NCI-H1105 treated with DMSO at 0.1 percent for 48 hours (cell line): ENCODE results near the gene MAPKAPK2.
A peak's percentile ranks its signal among the peaks of the same experiment; 100 is the strongest.

ENCODE experiments used
- DNase-seq: peaks from one replicate; lab custom pipeline; 2025; lab: John Stamatoyannopoulos, UW

MAPKAPK2 gene

GRCh38 chr1:206704226-206704625, 19.5 kb downstream of the MAPKAPK2 start:
- no peak for DNase-seq

DNA sequence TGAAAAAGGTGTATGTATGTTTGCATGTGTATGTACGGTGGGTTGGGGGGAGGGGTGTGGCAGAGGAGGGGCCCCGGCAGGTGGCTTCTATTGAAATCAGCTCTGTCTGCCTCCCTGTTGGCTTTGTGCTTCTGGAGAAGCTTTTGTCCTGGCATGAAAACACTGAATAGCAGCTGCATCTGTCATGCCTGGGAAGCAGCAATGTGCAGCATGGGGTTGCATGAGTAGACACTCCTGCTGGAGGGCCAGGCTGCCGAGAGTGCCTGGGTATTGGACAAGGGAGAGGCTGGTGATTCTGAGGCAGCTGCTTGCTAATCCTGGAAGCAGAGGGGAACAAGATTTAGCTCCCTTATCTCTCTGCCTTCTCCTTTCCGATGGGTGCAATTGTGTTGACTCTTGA, 20.5 kb downstream of the MAPKAPK2 start:
- peak; percentile 91 for DNase-seq

- DNase-seq = no peak
These were observed 21.1 kb downstream of the MAPKAPK2 start for GRCh38 chr1:206705726-206706297.

DNA sequence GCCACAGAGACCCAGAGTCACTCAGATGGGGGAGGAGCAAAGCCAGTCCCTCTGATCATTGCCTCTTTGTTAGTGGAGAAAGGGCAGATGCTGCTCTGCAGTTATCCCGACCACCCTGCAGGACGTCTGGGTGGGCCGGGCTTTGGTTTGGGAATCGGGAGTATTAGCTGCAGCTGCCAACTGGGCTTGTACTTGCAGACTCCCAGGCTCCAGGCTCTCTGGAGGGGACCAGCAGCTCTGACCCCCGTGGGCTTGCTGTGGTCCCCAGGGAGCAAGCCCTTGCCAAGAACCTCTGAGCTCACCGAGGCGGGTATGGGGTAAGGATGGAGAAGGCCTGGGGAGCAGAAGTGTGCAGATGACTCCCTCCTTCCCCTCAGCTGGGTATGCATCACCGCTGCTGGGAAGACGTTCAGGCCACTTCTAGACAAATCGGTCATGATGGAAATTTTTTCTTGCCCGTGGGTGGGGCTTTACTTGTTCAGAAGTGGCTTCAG, 21.6 kb downstream of the MAPKAPK2 start:
- DNase-seq = peak; percentile 27

DNA sequence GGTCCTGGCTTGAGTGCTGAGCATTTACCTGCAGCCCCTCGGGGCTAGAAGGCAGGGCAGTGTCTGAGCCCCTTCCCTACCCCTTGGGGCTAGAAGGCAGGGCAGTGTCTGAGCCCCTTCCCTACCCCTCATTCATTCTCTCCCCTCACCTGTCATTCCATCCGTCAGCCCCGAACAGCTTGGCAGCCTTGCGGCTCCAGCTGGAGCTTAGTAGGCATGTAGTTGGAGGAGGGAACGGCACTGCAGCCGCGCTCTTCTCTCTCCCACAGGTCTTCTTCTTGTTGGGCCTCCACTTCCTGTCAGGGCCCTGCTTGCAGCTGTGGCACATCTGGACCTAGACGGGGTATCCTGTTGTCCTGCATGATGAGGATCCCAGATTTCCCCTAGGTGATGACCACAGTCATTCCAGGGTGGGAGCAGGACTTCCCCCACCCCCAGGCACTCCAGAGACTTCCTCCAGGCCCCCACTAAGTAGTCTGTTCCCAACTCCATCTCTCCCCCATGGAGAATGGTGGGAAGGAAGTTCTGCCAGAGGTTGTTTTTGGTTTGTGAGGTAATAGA, 22.2 kb downstream of the MAPKAPK2 start:
- no peak for DNase-seq

GRCh38 chr1:206708058-206708457, 23.4 kb downstream of the MAPKAPK2 start:
- no peak for DNase-seq

GRCh38 chr1:206708882-206709281, 24.2 kb downstream of the MAPKAPK2 start:
- DNase-seq = no peak

DNA sequence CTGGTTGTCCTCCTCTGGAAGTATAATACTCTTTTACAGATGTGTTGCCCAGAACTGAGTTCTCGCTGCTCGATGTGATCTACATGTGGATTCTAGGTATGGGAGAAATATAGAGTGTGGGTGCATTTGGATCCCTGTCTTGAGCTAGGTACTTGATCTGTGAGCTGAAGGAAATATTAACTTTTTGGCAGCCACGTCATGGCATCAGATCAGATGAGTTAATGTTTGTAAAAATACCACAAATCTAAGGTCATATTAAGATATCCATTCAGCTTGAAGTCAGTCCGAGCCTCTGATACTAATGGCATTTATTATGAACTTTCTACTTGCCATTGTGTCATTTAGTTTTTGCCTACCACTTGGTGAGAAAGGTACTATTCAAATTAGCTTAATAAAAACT, 24.6 kb downstream of the MAPKAPK2 start:
- DNase-seq = no peak

DNA sequence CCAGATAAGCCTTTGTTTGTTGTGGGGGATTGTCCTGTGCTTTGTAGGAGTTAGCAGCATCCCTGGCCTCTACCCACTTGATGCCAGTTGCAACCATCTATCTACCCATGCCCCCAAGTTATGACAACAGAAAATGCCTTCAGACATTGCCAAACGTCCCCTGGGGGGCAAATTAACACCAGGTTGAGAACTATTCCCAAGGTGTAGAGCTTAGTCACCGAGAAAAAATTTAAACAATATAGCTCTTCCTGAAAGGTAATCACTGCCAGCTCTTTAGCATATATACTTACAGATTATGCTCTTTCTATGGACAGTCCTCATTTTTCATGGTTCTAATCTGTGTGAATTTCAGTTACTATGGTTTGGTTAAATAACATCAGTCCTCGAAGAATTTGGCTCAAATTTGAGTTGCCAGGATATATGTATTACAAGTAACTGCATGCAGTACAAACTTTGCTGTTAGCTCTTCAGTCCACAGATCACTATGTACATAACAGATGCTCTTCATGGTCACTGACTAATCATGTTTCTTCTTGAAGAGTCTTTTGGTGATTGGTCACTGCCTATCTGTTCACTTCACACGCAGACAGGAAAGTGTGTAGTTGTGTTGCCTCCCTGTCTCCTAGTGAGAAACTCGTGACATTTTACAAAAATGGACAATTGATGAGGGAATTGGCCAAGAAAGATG, 25.2 kb downstream of the MAPKAPK2 start:
- DNase-seq = no peak

GRCh38 chr1:206710460-206710823, 25.7 kb downstream of the MAPKAPK2 start:
- no peak for DNase-seq

DNA sequence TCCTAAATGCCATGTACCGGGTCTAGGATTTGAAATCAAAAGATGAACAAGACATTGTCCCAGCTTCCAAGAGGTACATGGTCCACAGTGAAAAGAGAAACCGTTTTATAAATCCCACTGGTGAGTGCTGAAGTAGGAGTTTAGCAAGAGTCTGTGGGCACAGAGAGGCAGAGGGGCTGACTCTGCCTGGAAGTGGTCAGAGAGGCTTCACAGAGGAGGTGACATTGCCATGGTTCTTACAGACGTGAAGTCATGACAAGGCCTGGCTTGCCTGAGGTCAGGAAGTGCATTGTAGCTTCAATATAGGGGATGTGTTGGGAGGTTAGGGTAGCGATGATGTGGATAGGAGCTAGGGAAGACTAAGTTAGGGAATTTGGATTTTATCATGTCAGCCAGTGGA, 28.4 kb downstream of the MAPKAPK2 start:
- no peak for DNase-seq

DNA sequence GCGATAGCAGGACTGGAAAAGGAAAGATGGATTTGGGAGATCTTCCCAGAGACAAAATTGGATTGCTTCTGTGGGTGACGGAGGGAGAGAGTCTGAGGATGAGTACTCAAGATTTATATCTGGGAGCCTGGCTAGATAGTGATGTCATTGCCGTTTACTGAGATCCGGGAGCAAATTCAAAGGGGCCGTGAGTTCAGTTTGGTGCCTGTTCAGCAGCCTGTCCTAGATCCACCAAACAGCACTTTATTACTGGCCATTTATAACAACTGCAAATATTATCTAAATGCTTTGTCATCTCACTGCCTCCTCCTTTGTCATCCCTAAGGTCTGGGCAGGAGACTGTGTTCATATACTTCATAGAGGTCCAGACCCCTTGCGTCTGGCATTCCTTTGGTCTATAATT, 29.2 kb downstream of the MAPKAPK2 start:
- no peak for DNase-seq

DNA sequence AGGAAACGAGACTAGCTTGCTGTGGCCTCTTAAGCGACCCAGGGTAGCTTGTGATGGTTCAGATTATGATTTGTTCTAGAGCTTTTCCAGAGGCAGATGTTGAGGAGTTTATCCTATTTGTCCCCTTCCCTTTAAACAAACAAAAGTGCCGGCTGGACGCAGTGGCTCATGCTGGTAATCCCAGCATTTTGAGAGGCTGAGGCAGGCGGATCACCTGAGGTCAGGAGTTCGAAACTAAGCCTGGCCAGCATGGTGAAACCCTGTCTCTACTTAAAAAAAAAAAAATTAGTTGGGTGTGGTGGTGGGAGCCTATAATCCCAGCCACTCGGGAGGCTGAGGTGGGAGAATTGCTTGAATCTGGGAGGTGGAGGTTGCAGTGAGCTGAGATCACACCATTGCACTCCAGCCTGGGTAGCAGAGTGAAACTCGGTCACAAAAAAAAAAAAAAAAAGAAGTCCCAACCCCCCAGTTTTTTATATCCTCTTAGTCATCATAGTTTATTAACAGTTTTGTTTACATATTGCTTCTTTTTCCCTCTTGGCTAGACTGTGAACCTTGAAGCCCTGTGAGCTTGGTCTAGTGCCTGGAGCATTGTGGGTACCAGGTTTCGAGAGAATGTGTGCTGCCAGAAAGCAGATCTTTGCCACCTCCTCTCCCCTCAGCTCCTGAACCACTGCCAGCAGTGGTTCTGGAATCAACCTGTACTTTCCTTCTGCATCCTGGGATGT, 29.8 kb downstream of the MAPKAPK2 start:
- no peak for DNase-seq

- no peak for DNase-seq
These were observed 30.4 kb downstream of the MAPKAPK2 start for GRCh38 chr1:206715120-206715519.

GRCh38 chr1:206715552-206716158, 30.9 kb downstream of the MAPKAPK2 start:
- no peak for DNase-seq

DNA sequence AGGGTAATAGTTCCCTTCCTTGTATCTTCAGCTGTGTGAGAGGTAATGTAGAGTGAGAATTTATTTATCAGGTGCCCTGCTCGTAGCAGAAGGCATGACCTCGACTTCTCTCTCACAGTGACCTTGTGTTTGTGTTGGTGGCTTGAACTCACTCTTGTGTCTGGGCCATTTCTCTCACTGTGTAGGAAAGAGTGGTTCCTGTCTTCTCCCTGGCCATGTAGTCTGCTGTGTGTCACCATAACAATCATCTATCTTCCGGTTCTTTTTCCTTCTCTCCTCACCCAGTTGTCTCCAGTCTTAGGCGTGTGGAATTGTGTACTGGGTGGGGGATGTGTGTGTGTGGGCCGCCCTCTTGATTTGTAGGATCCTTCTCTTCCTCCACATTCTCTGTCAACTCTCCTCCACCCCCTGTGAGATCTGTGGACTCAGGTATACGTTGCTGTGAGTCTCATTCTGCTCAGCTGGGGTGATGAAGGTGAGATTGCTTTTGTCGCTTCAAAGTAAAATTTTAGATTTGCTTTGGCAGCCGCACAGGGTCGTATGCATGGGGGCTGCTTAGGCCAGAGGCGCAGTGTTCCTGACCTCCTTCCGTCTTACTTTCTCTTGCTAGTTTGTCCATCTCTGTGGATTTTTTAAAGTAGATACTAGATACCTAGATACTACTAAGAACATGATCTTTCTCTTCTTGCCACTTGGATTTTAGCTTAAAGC, 31.6 kb downstream of the MAPKAPK2 start:
- DNase-seq = no peak

DNA sequence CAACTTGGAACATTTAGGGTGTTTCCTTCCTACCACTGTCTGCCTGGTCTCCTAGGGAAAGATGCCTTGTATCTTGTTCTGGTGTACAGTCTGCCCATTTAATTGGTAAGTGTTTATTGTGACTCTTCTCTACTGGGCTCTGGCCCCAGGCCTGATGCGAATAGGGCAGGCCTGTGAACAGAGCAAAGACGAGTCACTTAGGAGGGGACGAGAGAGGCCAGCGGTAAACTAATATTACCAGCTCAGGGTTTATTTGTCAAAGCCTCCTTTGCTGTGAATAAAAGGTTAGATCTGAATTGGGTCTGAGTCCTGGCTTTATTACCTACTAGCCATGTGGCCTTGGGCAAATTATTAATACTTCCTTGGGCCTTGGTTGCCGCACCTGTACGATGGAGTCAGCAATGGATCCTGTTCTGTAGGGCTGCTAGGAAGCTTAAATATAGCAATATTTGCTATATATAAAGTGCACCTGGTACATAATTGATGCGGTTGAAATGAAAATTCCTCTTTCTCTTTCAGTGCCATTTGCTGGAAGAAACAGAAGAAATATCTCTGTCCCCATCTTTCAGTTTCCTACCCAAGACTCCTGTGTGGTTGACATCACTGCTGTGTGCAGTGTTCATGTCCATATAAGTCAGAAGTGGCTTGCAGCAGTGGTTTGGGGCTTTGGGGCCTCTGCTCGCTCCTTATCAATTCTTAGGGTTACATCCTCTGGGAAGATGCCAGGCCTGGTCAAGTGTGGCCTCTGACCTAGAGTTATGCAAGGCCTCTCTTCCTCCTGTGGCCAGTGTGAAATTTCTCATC, 32.4 kb downstream of the MAPKAPK2 start:
- no peak for DNase-seq

DNA sequence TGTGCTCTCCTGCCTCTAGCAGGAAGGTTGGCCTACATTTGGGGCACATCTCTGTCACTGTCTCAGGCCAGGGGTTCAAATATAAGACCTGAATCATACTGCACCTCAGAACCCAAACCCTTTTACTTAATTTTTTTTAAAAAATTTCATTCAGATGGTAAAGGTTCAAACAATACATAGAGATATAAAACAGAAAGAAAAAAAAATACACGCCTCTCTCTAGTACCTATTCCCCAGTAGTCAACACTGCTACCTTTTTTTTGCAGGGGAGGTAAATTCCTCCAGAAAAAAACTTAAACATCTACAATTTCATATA, 32.9 kb downstream of the MAPKAPK2 start:
- DNase-seq = no peak

DNA sequence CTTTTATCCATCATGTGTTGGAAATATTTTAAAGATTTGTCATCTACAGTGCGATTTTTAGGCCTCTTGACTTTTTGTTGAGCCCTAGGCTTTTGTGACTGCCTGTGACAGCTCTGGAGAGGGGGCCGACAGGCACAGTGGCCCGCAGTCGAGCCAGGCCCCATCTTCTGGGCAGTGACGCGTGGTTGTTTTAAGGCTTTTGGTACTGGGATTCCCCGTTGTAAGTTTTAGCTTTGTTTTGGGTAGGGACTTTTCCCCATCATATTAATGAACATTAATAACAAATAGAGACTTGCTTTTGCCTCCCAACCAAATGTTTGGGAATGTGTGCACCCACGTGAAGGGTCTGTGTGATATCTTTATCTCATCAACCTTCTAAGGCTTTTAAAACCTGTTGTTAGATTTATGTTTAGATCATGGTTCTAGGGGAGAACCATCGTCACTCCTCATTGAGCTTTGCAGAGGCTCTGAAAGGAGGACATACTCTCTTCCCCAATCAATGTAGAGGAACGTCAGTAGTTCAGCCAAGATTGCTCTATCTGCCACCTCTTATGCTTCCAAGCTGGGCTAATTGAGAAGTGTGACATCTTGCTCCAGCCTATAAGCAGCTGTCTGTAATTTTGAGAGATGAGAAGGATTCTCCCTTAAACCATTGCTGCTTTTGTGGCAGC, 34.6 kb downstream of the MAPKAPK2 start:
- DNase-seq = no peak

GRCh38 chr1:206721454-206721853, 36.7 kb downstream of the MAPKAPK2 start:
- DNase-seq = no peak
